ENCODE data around the gene MYLK4.

Gene MYLK4

GRCh38 chr6:2754911-2755310 is 4.2 kb upstream of the MYLK4 start:
- no peak for DNase-seq

DNA sequence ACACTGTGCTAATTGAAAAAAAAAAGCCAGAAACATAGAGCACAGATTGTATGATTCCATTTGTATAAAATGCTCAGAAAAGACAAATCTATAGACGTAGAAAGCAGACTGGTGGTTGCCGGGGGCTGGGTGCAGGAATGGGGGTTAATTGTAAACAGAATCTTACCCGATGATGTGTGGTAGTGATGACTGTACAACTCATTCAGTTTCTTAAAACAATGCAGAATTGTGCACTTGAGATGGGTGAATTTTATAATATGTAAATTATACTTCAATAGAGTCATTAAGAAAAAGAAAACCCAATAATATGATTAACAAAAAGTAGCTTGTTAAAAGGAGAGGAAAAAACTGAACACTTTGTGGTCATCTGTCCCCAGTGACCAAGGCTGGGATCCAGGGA is 3.7 kb upstream of the MYLK4 start:
- no peak for DNase-seq

- no peak for DNase-seq
These were observed 3.0 kb upstream of the MYLK4 start for GRCh38 chr6:2753743-2754142.

- DNase-seq, result no peak
These were observed 2.4 kb upstream of the MYLK4 start for GRCh38 chr6:2753110-2753489.

- no peak for DNase-seq
These were observed 1.9 kb upstream of the MYLK4 start for GRCh38 chr6:2752477-2753109.

GRCh38 chr6:2751871-2752270 is 1.1 kb upstream of the MYLK4 start:
- DNase-seq, result no peak

GRCh38 chr6:2749969-2750600 is 637 bp downstream of the MYLK4 start:
- DNase-seq, result peak; percentile 84 to 91

DNA sequence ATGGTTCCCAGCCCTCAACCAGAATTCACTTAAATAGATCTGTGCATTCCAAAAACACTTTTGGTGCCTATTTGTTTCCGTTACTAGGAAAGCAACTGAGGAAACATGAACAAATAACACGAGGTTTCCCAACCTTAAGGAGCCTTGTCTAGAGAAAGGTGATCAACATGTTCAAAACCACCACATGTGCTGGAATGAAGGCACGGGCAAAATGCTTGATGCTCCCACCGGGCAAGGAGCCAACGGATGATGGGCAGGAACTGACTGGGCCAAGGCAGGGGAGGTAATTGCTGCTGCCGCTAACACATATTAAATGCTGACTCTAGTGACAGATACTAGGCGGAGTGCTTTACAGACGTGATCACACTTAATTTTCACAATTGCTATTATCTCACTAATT is 2.5 kb downstream of the MYLK4 start:
- no peak for DNase-seq

- DNase-seq, result no peak
These were observed 4.1 kb downstream of the MYLK4 start for GRCh38 chr6:2746557-2747061.

DNA sequence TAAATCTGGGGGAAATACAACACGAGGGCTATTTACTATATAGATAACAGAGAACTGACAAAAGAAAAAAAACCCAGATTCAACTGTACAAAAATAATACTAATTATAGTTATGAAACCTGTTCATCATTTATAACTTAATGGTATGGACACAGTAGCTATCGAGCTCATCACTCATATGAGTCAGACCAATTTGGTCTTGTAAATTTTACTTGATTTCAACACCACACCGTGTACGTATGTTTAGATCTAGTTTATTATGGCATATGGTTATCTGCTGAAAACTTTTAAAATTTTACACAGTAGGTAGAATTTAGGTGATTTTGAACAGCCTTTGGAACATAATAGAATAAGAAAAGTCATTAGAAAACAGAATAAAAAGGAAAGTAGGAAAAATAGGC is 5.5 kb downstream of the MYLK4 start:
- no peak for DNase-seq

- no peak for DNase-seq
These were observed 5.9 kb downstream of the MYLK4 start for GRCh38 chr6:2744778-2745177.

GRCh38 chr6:2744209-2744771 is 6.4 kb downstream of the MYLK4 start:
- peak in 1 of 2 experiments; percentile 10 for DNase-seq

DNA sequence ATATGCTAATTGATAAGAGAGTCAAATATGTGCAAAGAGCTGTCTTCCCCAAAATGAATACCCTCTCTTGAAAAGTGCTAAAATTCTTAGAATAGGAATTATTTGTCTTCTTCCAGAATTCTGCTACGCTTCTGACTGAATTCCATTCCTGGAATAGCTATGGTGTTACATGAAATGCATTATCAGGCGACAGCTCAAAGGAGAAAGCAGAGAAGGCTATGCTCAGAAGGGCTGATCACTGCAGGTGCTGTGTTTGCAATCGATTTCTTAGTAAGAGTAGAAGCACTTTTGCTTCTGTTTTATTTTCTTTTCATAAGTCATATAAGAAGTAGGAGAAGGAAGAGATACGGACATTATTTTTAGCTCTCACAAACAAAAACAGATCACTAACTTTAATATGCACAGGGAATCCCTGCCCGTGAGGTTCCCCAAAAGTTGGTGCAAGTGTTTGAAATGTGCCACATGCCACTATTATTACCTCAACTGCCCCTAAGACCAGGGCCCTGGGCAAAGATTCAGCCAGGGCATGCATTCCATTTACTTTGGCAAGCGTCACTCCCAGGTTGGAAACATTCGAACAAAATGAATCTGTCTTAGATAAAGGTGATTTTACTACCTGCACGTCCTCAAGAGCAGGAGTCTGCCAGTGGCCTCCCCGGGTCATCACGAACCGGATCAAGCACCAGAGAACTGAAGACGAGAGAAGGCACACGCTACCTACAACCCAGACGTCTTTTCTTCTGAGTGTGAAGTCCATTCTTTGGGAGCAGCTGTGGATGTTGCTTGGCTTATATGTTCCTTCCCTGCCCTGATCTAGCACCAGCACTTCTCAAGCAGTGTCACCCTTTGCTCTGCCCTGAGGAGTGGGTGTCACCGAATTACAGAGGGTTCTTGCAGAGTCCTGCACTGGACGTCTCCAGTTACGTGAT is 7.2 kb downstream of the MYLK4 start:
- DNase-seq, result no peak

- no peak for DNase-seq
These were observed 9.0 kb downstream of the MYLK4 start for GRCh38 chr6:2741756-2742155.

GRCh38 chr6:2740581-2740980 is 10.1 kb downstream of the MYLK4 start:
- DNase-seq, result no peak

- no peak for DNase-seq
These were observed 11.4 kb downstream of the MYLK4 start for GRCh38 chr6:2739335-2739734.

- peak; percentile 80 to 91 for DNase-seq
These were observed 12.2 kb downstream of the MYLK4 start for GRCh38 chr6:2738373-2738979.

DNA sequence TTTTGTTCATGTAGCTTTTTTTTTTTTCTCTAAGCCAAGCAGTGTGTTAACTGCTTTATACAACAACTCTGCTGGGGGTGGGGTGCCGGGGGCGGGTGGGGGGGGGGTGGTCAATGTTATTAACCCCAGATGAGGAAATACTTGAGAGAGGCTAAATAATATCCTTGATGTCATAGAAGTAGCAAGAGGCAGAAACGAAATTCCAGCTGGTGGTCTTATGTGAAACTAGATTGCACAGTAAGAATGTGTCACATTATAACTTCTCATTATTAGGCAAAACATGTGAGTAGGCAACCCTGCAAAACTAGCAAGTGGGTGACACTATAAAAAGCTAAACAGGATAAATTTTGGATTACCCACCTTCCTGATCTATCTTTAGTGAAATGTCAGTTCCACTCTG is 12.8 kb downstream of the MYLK4 start:
- DNase-seq, result peak in 1 of 2 experiments; percentile 45

DNA sequence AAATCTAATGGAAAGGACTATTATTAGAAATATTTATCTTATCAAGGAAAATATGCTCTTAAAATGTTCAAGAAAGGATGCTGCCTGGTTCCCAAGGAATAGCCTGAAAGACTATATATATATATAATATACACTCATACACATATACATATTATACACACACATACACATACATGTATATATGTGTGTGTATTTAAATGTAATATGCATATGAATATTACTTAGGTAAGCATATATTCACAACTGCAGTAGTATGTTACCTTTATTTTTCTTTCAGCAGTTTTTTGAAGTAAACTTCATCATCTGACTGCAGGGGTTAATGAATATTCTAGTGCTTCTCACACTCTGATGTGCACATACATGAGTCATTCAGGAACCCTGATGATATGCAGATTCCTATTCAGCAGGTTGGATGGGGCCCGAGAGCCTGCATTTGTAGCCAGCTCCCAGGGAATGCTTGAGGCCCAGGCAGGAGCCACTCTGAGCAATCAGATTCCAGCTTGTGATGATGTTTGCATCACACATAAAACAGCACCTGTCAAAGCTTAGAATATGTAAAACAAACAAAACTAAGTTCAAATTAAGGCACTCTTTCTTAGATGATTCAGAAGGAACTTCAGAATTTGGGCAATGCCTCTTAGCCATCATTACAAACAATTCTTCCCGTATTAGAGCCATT is 16.1 kb downstream of the MYLK4 start:
- no peak for DNase-seq

GRCh38 chr6:2733736-2734480 is 16.8 kb downstream of the MYLK4 start:
- no peak for DNase-seq

DNA sequence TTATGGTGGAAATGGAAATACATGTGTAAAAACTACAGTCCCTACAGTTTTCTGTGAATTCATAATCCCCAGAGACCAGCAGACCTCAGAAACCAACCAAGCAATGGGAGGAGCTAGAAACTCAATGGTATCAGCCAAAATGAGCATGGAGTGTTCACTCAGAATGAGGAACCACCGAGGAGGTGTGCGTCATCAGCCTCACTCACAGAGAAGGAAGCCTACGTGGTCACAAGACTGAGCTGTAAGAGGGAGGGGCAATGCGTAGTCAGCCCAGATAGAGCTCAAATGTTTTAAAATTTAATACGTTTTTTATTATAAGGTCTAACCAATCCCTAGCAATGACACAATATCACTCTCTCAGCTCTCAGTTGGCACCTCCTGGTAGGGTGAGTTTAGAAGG is 17.4 kb downstream of the MYLK4 start:
- peak; percentile 98 for DNase-seq
